HG02870 (cell line): ENCODE measurements around the gene PEDS1.
"Not testable (repeated sequence)": the region's sequence is repeated elsewhere in the genome, so short reads cannot be mapped to it uniquely, and the experiment has no call there.

Experiments used
- ATAC-seq: cut with Tn5 transposase; IDR thresholded peaks from one replicate; pipeline ENCODE4 v1.9.1; 2021; ENCODE audit warnings: mild to moderate bottlenecking, moderate library complexity; ENCODE audit not compliant: unreplicated experiment

PEDS1 gene

DNA sequence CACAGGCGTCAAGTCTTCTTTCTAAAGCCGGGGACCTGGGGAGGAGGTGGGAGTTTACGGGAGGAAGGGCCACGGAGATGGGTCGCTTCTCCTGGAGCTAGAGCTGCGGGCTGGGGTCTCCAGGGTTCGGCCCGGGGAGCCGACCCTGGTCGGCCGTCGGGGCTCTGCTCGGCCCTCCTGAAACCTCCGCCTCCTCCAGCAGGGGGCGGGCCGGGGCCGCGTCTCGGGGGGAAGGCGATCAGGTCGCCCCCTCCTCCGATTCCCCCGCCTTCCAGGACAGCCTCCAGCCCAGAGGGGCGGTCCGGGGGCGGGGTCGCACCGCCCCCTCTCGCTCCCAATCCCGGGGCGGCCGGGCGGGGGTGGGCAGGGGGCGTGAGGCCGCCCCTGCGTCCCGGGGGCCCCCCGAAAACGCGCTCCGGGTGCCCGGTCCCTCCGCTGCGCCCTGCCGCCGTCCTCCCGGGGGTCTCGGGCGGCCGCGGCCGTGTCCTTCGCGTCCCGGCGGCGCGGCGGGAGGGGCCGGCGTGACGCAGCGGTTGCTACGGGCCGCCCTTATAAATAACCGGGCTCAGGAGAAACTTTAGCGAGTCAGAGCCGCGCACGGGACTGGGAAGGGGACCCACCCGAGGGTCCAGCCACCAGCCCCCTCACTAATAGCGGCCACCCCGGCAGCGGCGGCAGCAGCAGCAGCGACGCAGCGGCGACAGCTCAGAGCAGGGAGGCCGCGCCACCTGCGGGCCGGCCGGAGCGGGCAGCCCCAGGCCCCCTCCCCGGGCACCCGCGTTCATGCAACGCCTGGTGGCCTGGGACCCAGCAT is 36.9 kb upstream of the PEDS1 start, which contains the start of gene CEBPB:
Gene CEBPB, plus strand, starts transcription at position 580 of the 814 bp plus-strand sequence. Its CDS starts 204 bp downstream, at position 784.
- ATAC-seq: peak; percentile 37

DNA sequence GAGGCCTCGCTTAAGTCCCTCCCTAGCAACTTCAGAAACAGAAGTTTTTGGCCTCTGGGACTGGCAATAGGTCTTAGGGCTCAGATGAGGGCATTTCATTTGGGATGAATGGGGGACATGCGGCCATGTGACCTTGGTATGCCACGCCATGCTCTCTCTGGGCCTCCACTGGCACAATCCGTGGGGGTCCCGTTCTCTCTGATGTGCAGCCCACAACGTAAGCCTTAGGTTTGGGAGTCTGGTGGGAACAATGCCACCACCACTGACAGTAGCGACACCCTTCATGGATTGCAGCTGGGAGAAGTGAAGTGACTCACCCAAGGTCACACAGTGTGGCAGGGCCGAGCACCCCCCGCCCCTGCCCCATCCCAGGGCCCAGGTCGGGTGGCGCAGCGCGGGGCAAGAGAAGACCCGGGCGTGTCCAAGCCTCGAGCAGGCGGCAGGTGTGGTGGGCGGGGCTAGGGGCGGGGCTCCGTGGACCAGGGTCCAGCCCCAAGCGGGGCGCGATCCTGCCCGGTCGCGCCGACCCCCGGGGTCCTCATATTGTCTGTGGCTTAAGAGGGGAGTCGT is 36.2 kb upstream of the PEDS1 start:
- no peak for ATAC-seq

DNA sequence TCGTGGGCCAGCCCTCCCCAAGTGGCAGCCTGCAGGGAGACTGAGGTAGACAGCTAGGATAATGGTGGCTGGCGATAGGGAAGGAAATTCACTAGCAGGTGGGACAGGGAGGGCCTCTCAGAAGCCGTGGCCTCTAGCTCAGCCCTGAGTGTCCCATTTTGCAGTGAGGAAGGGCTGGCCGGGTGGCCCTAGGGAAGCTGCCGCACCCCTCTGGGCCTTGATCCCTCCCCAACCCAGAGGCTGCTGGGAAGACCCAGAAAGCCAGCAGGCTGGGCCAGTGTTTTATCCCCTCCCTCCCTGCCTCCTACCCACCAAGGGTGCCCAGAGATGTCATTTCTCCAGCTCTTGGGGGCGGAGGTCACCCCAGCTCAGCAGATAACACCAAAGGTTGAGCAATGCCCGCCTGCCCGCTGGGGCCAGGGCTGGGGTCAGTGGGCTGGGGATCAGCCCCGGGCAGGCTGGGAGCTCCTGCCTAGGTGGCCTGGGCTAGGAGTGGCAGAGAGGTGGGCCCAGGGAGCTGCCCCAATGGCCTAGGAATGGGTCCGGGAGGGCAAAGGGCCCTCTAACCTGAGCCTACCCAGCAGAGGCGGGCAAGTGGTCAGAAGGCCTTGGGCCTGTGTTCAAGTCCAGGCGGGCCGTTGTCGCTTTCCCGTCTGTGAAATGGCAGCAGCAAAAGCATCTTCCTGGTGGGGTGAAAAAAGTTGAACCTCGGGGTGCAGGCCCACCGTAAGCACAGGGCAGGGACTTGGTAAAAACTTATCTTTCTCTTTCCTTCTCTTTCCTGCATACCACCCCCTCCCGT is 35.6 kb upstream of the PEDS1 start:
- no peak for ATAC-seq

DNA sequence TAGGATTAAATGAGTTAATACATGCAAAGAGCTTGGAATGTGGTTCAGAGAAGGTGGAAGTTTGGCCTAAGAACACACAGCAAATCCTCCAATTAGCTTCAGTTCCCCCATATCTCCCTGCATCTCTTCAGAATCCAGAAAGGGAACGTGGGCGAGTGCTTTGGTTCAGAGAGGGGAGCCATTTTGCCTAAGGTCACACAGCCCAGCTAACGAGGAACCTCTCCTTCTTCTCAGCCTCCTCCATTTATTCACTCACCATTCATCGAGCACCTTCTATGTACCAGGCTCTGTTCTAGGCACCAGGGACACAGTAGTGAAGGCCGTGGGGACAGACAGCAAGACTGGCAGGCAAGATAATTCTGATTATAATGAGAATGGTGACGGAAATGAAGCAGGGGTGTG is 34.8 kb upstream of the PEDS1 start:
- ATAC-seq: no peak

DNA sequence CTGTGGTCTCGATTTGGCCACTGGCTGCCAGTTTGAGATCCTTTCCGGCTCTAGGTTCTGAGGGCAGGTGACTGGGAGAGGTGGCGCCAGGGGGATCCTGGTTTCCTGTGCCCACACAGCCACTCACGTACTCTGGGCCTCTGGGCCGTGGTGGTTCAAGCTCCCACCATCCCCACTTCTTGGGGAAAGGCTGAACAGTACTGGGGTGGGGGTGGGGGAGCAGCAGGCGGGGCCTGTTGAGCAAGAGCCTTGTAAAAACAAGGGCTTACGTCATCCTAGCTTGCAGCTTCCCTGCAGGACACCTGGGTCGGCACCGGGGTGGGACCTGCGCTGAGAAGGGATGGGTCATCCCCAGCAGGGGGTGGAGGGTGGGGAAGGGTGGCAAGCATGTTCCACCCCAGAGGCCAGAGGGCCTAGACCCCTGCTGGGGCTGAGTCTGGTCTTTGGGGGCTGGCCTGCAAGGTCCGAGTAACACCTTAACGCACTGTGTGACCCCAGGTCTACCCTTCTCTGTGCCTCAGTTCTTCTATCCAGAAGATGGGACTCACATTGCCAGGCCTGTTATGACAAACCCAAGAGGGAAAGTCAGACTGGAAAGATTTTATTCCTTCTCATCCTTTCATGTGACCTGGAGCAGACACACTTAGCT is 34.0 kb upstream of the PEDS1 start:
- no peak for ATAC-seq

DNA sequence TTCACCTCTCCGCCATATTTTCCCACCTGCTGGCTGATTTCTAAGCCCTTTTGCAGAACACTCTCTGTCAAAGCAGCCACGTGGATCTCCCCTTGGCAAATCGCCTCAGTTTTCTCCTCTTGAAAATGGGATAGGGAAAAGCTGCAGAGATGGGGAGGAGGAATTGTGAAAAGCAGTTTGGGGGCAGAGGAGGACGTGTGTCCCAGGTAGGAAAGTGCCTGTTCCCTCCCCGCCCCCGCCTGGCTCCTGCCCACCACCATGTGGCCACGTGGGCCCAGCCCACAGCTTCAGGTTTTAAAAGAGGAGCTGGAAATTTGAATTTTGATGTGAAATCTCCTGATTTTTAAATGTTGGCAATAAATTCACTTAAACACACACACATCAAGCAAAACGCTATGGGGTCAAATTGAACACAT is 33.5 kb upstream of the PEDS1 start:
- ATAC-seq: no peak

DNA sequence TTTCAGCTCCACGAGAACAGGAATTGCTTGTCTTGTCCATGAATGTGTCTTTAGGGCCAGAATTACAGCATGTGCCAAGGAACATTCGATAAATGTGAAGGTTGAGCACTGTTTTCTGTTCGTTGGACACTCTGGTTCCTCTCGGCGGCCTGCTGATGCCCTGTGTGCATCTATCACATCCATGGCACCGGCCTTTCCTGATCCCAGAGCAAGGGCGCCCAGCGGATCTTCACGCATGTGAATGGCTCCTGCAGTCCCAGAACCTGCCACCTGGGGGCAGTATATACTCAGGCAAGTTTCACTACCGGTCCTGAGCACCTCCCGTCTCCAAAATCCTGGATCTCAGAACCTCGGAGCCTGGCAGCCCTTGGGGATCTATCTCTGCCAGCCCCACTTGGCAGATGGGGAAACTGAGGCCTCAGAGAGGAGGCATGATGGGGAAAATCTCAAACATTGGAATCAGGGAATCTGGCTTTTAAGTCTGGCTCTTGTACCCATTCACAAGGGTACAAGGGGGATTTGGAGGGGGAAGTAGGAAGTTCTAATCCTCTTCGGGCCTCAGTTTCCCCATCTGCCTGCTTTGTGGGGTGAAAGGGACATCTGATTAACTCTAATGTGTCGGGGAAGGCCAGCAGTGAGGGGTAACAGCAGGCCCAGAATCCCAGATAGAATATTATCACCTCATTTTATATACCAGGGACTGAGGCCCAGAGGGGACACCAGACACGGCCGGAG is 32.8 kb upstream of the PEDS1 start:
- ATAC-seq: no peak

DNA sequence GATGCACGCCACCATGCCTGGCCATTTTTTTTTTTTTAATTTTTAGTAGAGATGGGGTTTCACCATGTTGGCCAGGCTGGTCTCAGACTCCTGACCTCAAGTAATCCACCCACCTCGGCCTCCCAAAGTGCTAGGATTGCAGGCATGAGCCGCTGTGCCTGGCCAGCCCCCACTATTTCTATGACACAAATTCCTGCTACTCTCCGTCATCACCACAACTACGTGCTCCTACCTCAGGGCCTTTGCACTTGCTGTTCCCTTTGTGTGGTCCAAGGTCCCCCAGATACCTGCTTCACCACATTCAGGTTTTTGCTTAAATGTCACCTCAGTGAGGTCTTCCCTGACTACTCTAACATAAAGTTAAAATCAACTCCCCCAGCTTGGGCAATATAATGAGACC is 31.9 kb upstream of the PEDS1 start:
- no peak for ATAC-seq

DNA sequence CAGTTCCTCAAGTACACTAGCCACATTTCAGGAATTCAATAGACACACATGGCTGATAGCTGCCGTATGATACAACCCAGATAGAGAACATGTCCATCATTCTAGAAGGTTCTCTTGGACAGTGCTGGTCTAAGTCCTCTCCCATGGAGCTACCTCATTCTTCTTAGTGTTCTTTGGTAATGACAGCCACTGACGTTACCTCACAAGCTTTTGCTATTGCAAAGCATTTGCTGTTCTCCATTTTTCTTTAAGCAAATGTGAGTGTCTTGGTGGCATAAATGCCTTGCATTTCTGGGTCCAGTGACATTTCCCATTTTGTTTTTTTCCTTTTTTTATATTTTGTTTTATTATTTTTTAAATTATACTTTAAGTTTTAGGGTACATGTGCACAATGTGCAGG is 28.8 kb upstream of the PEDS1 start:
- ATAC-seq: no peak

DNA sequence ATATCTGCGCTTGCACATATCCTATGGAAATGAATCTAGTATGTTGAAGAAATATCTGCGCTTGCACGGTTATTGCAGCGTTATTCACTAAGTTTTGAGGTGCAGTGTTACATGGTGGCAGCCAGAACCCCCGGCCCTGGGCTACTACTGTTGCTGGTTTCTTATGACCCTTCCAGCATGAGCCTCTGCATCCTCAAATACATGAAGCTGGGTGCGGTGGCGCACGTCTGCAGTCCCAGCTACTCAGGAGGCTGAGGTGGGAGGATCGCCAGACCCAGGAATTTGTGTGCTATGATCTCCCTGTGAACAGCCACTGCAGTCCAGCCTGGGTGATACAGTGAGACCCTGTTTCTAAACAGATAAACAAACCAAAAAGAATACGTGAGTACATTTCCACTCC is 27.8 kb upstream of the PEDS1 start:
- no peak for ATAC-seq

DNA sequence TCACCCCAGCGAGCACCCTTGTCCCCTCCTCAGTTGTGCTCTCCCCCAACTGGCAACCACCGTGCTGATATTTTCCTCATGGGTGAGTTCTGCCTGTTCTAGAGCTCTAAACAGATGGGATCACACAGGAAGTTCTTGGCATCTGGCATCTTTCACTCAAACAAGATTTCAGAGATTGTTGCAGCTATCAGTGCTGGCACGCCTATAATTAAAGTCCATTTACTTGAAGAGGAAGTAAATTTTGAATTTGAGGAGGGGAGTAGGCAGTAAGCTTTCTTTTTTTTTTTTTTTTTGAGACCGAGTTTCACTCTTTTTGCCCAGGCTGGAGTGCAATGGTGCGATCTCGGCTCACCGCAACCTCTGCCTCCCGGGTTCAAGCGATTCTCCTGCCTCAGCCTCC is 25.1 kb upstream of the PEDS1 start:
- not testable (repeated sequence) for ATAC-seq

DNA sequence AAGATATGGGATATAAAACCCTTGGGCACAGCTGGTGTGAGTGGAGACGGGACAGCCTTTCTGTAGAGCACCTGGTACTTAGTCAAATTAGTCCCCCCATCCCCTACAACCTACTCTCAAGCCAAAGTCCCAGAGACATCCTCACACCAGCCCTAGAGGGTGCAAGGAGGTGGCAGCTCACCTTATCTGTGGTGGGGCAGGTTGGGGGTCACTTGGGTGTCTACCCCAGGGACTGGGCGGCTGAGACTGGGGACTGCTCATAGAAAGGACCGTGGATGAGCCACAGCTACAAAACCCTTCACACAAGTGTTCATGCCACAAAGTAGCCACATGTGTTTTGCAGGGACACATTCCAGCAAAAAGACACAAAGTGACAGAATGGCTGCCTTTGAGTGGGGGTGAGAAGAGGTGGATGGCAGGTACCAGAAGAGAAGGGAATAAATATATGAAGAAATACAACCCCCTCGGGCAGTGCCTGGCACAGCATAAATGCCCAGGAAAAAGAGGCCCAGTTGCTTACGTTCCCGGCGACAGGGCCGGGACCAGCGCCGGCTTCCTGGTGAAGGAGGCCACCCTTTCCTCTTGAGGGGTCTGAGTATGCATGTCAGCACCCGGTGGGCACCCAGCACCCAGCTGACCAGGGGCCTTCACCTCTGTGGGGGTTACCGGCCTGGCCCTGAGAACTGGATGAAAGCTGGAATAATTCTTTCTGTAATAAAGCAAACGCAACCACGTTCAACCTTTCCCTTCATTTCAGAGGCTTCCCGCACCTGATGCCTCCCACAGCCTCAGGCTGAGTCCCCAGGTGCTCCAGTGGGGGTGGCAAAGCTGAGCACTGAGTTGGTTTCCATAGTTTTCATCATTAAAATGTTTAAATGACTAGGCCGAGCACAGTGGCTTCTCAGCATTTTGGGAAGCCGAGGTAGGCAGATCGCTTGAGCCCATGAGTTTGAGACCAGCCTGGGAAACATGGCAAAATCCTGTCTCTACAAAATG is 22.7 kb upstream of the PEDS1 start:
- no peak for ATAC-seq

DNA sequence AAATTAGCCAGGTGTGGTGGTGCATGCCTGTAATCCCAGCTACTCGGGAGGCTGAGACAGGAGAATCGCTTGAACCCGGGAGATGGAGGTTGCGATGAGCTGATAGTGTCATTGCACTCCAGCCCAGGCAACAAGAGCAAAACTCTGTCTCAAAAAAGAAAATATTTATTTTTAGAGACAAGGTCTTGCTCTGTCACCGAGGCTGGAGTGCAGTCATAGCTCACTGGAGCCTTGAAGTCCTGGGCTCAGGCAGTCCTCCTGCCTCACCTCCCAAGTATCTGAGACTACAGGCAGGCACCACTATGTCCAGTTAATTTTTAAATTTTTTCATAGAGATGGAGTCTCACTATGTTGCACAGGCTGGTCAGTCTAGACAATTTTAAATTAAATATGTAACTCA is 20.9 kb upstream of the PEDS1 start:
- ATAC-seq: no peak

DNA sequence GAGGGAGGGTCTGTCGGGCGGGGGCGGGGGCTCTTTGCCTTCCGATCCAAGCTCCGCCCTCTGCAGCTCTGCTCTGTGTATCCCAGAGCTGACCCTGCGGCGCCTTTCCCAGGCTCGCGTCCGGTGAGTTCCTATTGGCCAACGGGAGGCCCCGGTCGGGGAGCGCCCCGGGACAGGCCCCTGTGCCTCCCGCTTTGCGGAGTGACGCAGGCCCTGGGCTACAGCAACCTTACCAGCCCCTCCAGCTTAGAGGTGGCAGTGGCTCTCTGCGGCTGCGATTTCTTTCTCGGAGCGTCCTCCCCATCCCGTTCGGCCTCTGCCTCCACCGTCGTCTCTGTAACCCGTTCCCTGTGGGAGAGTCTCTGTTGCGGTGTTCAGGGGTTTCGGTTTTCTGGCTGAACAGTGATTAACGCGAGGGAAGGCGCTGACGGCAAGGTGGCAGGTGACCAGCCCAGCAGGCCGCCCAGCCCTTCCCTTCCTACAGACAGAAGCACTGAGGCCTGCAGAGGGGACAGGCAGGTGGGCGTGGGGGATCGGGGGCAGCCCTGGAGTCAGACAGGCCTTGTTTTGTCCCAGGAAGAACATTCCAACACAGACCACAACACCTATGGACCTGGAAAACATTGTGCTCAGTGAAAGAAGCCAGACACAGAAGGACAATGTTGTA is 19.0 kb upstream of the PEDS1 start:
- ATAC-seq: no peak

DNA sequence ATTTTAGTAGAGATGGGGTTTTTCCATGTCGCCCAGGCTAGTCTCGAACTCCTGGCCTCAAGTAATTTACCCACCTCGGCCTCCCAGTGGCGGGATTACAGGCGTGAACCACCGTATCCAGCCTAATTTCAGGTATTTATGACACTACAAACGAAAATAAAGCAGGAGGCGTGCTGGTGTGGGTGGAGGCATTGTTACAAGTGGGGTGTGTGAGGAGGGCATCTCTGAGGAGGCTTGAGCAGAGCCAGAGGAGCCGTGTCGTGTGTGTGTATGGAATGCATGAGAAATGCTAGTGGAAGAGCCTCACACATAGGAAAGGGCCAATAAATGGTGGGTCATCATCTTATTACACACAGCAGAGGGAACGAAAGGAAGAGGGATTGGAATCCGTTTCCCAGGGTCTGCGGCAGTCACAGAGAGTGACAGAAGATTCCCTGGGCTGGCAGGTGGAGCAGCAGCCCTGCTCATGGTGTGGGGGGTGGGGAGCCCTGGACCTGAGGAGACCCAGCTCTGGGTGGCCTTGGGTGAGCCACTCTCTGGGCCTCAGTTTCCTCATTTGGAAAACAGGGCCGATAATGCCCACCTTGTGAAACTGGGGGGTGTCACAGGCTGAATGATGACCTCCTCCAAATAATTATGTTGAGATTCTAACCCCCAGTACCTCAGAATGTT is 17.2 kb upstream of the PEDS1 start:
- ATAC-seq: no peak

DNA sequence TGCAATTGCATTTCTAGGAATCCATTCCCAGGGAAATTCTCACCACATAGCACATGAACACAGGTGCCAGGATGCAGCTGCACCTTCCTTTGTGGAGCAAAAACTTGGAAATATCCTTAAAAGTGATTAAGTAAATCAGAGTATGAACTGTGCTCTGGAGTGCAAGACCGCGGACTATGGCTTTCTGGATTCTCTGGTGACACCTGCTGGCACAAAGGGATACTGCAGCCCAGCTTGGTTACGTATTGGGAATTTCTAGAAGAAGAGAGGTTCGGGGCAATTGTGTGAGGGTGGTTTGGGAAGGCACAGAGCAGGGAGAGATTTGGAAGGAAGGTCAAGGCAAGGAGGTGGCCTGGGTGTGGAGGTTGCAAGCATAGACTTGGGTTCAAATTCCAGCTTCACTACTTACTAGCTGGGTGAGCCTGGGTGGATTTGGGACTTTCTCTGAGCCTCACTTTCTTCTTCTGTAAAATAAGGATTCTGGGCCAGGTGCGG is 15.9 kb upstream of the PEDS1 start:
- ATAC-seq: no peak

DNA sequence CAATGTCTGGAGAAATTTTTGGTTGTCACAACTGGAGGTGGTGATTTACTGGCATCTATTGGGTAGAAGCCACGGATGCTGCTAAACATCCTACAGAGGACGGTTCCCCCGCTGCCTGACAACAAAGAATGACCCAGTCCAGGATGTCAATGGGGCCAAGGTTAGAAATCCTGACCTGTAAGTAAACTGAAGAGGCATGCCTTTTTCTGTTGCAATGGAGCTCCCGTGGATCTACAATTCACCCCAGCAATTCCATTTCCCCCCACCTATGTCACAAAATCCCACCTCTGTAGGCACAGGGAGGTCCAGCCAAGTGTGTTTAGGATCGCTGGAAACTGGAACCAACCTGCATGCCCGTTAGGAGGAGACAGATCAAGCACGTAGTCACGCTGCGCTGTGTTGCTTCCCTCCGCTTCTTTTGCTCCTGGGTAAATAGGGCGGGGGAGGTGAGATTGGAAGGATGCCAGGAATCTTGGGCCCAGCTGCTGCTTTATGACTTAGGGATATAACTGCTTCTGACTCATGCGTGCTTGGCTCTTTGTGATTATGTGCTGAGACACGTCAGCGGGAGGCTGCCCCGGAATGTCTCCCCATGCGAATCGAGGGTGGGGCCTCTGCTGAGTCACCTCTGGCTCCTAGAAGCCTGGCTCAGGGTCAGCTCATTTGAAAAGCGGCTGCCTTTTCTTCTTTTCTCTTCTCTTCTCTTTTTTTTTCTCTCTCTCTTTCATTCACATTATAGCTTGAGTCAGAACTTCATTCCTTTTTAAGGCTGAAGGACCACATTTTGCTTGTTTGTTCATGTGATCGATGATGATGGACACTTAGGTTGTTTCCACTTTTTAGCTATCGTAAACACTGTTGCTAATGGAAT is 12.4 kb upstream of the PEDS1 start:
- peak; percentile 95 for ATAC-seq
